ES-I3 (cell line): Measurements from ENCODE around the gene MBNL2.

Source experiments
- H3K36me3 ChIP-seq: 2 replicates; pipeline ENCODE4 v1.6.1; 2013; ENCODE audit warnings: mild to moderate bottlenecking, low read length, control low read depth, moderate library complexity; ENCODE audit not compliant: insufficient read depth
- H3K4me1 ChIP-seq: 2 replicates; pipeline ENCODE4 v1.6.1; 2013; ENCODE audit warnings: mild to moderate bottlenecking, control low read depth, low read length; ENCODE audit not compliant: insufficient read depth
- H3K9ac ChIP-seq: 2 replicates; pipeline ENCODE4 v1.6.1; 2013; ENCODE audit warnings: low read depth, mild to moderate bottlenecking, low read length, moderate library complexity
- H3K9me3 ChIP-seq: 2 replicates; pipeline ENCODE4 v1.6.1; 2013; ENCODE audit warnings: mild to moderate bottlenecking, low read length, moderate library complexity; ENCODE audit not compliant: control insufficient read depth, insufficient read depth

MBNL2 gene

GRCh38 chr13:97407540-97407939, 185.4 kb downstream of the MBNL2 start:
- H3K4me1 ChIP-seq, result no peaks in the 10 kb centered on the region
- H3K9me3 ChIP-seq, result no peaks in the 10 kb centered on the region
- no peak overlapping the region for H3K9ac ChIP-seq
- H3K36me3 ChIP-seq, result no peaks in the 10 kb centered on the region

GRCh38 chr13:97408938-97409337, 186.8 kb downstream of the MBNL2 start:
- Histone ChIP-seq H3K9me3 (no peaks in the 10 kb centered on the region), H3K9ac (no peak overlapping the region), H3K36me3 (no peaks in the 10 kb centered on the region), H3K4me1 (peaks cover 3% of the 10 kb centered on the region; the same call in 1 of the 2 replicates)

GRCh38 chr13:97411984-97412383, 189.9 kb downstream of the MBNL2 start:
- Histone ChIP-seq H3K9me3 (no peaks in the 10 kb centered on the region), H3K36me3 (no peaks in the 10 kb centered on the region), H3K4me1 (peaks cover 8% of the 10 kb centered on the region; the same call in 1 of the 2 replicates), H3K9ac (no peak overlapping the region)

GRCh38 chr13:97413694-97414093, 191.6 kb downstream of the MBNL2 start:
- peaks cover 8% of the 10 kb centered on the region; the same call in 1 of the 2 replicates for H3K4me1 ChIP-seq
- H3K9me3 ChIP-seq, result no peaks in the 10 kb centered on the region
- no peaks in the 10 kb centered on the region for H3K36me3 ChIP-seq
- no peak overlapping the region for H3K9ac ChIP-seq

GRCh38 chr13:97414392-97414791, 192.3 kb downstream of the MBNL2 start:
- H3K9ac ChIP-seq, result no peak overlapping the region
- no peaks in the 10 kb centered on the region for H3K36me3 ChIP-seq
- H3K4me1 ChIP-seq, result peaks cover 8% of the 10 kb centered on the region; the same call in 1 of the 2 replicates
- no peaks in the 10 kb centered on the region for H3K9me3 ChIP-seq

GRCh38 chr13:97417698-97418097, 195.6 kb downstream of the MBNL2 start:
- no peak overlapping the region for H3K9ac ChIP-seq
- no peaks in the 10 kb centered on the region for H3K36me3 ChIP-seq
- peaks cover 8% of the 10 kb centered on the region; the same call in 1 of the 2 replicates for H3K4me1 ChIP-seq
- H3K9me3 ChIP-seq, result no peaks in the 10 kb centered on the region

- H3K9me3 ChIP-seq, result no peaks in the 10 kb centered on the region
Measured at GRCh38 chr13:97422118-97423054, 200.3 kb downstream of the MBNL2 start.

GRCh38 chr13:97423300-97424045, 201.3 kb downstream of the MBNL2 start:
- no peaks in the 10 kb centered on the region for H3K9me3 ChIP-seq
- no peaks in the 10 kb centered on the region for H3K36me3 ChIP-seq
- H3K9ac ChIP-seq, result no peak overlapping the region
- H3K4me1 ChIP-seq, result no peaks in the 10 kb centered on the region

More at GRCh38 chr13:97422118-97423054, 200.3 kb downstream of the MBNL2 start:
- H3K36me3 ChIP-seq, result no peaks in the 10 kb centered on the region
- H3K4me1 ChIP-seq, result no peaks in the 10 kb centered on the region
- no peak overlapping the region for H3K9ac ChIP-seq

GRCh38 chr13:97425590-97425989, 203.5 kb downstream of the MBNL2 start:
- Histone ChIP-seq H3K36me3 (no peaks in the 10 kb centered on the region), H3K9me3 (no peaks in the 10 kb centered on the region), H3K4me1 (peaks cover 3% of the 10 kb centered on the region; the same call in 1 of the 2 replicates), H3K9ac (no peak overlapping the region)

- H3K36me3 ChIP-seq, result no peaks in the 10 kb centered on the region
- H3K4me1 ChIP-seq, result peaks cover 7% of the 10 kb centered on the region; the same call in 1 of the 2 replicates
- H3K9ac ChIP-seq, result no peak overlapping the region
- no peaks in the 10 kb centered on the region for H3K9me3 ChIP-seq
Measured at GRCh38 chr13:97426695-97427094, 204.6 kb downstream of the MBNL2 start.

- Histone ChIP-seq H3K9ac (no peak overlapping the region), H3K36me3 (no peaks in the 10 kb centered on the region)
Measured at GRCh38 chr13:97429681-97430081, 207.5 kb downstream of the MBNL2 start.

GRCh38 chr13:97430296-97430695, 208.2 kb downstream of the MBNL2 start:
- Histone ChIP-seq H3K9ac (no peak overlapping the region), H3K4me1 (peaks cover 9% of the 10 kb centered on the region; the same call in 1 of the 2 replicates), H3K9me3 (no peaks in the 10 kb centered on the region), H3K36me3 (no peaks in the 10 kb centered on the region)

More at GRCh38 chr13:97429681-97430081, 207.5 kb downstream of the MBNL2 start:
- Histone ChIP-seq H3K9me3 (no peaks in the 10 kb centered on the region), H3K4me1 (peaks cover 9% of the 10 kb centered on the region; the same call in 1 of the 2 replicates)

- Histone ChIP-seq H3K9me3 (no peaks in the 10 kb centered on the region), H3K4me1 (peaks cover 9% of the 10 kb centered on the region; the same call in 1 of the 2 replicates), H3K36me3 (no peaks in the 10 kb centered on the region), H3K9ac (no peak overlapping the region; the same call in 1 of the 2 replicates)
Measured at GRCh38 chr13:97431171-97431764, 209.1 kb downstream of the MBNL2 start.
